H4 (cell line): ENCODE measurements around the gene OR5AR1. TPM values are rescaled to one million over a fixed set of nuclear protein-coding genes. Genes with fewer than 3 reads are reported as not detected.
A peak's percentile ranks its signal among the peaks of the same experiment; 100 is the strongest.
"Not testable (repeated sequence)": the region's sequence is repeated elsewhere in the genome, so short reads cannot be mapped to it uniquely, and the experiment has no call there.

ENCODE experiments used
- DNase-seq: peaks from one replicate; pipeline ENCODE4 v3.0.0-alpha.2; 2015; ENCODE audit warnings: low spot score
- total RNA-seq: library from RNA; depleted of rRNA; stranded (reverse); fragments of >200 nt; shearing (Covaris generic); gene quantifications from 2 replicates; pipeline ENCODE4 v1.2.3, GENCODE V29; 2014; rRNA removed

OR5AR1 gene
- not detected in 2 replicates for total RNA-seq

GRCh38 chr11:56663386-56663785 is at the start of gene OR5AR1:
Gene OR5AR1, plus strand, starts transcription at chr11:56663686. Its CDS starts 0 bp downstream, at chr11:56663686.
- DNase-seq: no peak

GRCh38 chr11:56624661-56625110 is 38.8 kb upstream of the OR5AR1 start:
- peak; percentile 68 for DNase-seq

- no peak for DNase-seq
Measured at GRCh38 chr11:56625946-56626345, 37.5 kb upstream of the OR5AR1 start.

- no peak for DNase-seq
Measured at GRCh38 chr11:56632329-56632728, 31.2 kb upstream of the OR5AR1 start.

GRCh38 chr11:56636861-56637260 is 26.6 kb upstream of the OR5AR1 start:
- DNase-seq: no peak

GRCh38 chr11:56637500-56637899 is 26.0 kb upstream of the OR5AR1 start:
- no peak for DNase-seq

- no peak for DNase-seq
Measured at GRCh38 chr11:56642339-56642738, 21.1 kb upstream of the OR5AR1 start, which contains the start of gene OR5AP2. Gene OR5AP2, minus strand, starts transcription at chr11:56642439. Its CDS starts 0 bp downstream, at chr11:56642439.

- DNase-seq: no peak
Measured at GRCh38 chr11:56659755-56660154, 3.7 kb upstream of the OR5AR1 start.

GRCh38 chr11:56670984-56671383 is 7.5 kb downstream of the OR5AR1 start:
- no peak for DNase-seq

- no peak for DNase-seq
Measured at GRCh38 chr11:56688554-56689100, 25.1 kb downstream of the OR5AR1 start.

- not testable (repeated sequence) for DNase-seq
Measured at GRCh38 chr11:56691179-56691578, 27.7 kb downstream of the OR5AR1 start.

- no peak for DNase-seq
Measured at GRCh38 chr11:56693428-56693827, 29.9 kb downstream of the OR5AR1 start.

GRCh38 chr11:56698795-56699194 is 35.3 kb downstream of the OR5AR1 start, which contains the start of gene OR9G1:
Gene OR9G1, plus strand, starts transcription at chr11:56699095. Its CDS starts 1,293 bp downstream, at chr11:56700388.
- DNase-seq: no peak

- DNase-seq: peak; percentile 34
Measured at GRCh38 chr11:56700242-56700913, 36.9 kb downstream of the OR5AR1 start.

- no peak for DNase-seq
Measured at GRCh38 chr11:56700914-56701485, 37.5 kb downstream of the OR5AR1 start.

- no peak for DNase-seq
Measured at GRCh38 chr11:56705784-56706396, 42.4 kb downstream of the OR5AR1 start.

GRCh38 chr11:56706486-56706885 is 43.0 kb downstream of the OR5AR1 start:
- no peak for DNase-seq

- no peak for DNase-seq
Measured at GRCh38 chr11:56714206-56714605, 50.7 kb downstream of the OR5AR1 start.
